ENCODE measurements around the gene HDX.
"Not testable (repeated sequence)": the region's sequence is repeated elsewhere in the genome, so short reads cannot be mapped to it uniquely, and the experiment has no call there.

Gene HDX

GRCh38 chrX:84501798-84502628 is at the start of gene HDX:
HDX (minus strand) TSS chrX:84502453; CDS start chrX:84475397, 27,056 bp downstream.
- DNase-seq, result peak; percentile 70

- DNase-seq, result not testable (repeated sequence)
Observed at GRCh38 chrX:84541315-84541714, 39.1 kb upstream of the HDX start.

- not testable (repeated sequence) for DNase-seq
Observed at GRCh38 chrX:84537627-84538026, 35.4 kb upstream of the HDX start.

- DNase-seq, result no peak
Observed at GRCh38 chrX:84488426-84488825, 13.8 kb downstream of the HDX start.

GRCh38 chrX:84487365-84488353 is 14.6 kb downstream of the HDX start:
- no peak for DNase-seq

- no peak for DNase-seq
Observed at GRCh38 chrX:84479086-84479485, 23.2 kb downstream of the HDX start.

- DNase-seq, result no peak
Observed at GRCh38 chrX:84477114-84477513, 25.1 kb downstream of the HDX start.

- DNase-seq, result no peak
Observed at GRCh38 chrX:84475596-84475995, 26.7 kb downstream of the HDX start.

- DNase-seq, result no peak
Observed at GRCh38 chrX:84475101-84475500, 27.2 kb downstream of the HDX start.

- no peak for DNase-seq
Observed at GRCh38 chrX:84469226-84469625, 33.0 kb downstream of the HDX start.

- no peak for DNase-seq
Observed at GRCh38 chrX:84467898-84468297, 34.4 kb downstream of the HDX start.

GRCh38 chrX:84453351-84454246 is 48.7 kb downstream of the HDX start:
- DNase-seq, result no peak

- no peak for DNase-seq
Observed at GRCh38 chrX:84441143-84441542, 61.1 kb downstream of the HDX start.

- DNase-seq, result no peak
Observed at GRCh38 chrX:84415140-84415539, 87.1 kb downstream of the HDX start.

GRCh38 chrX:84363663-84364062 is 138.6 kb downstream of the HDX start:
- DNase-seq, result no peak

GRCh38 chrX:84363051-84363450 is 139.2 kb downstream of the HDX start:
- no peak for DNase-seq

- no peak for DNase-seq
Observed at GRCh38 chrX:84362184-84362838, 139.9 kb downstream of the HDX start.

GRCh38 chrX:84358271-84358670 is 144.0 kb downstream of the HDX start:
- no peak for DNase-seq

- DNase-seq, result no peak
Observed at GRCh38 chrX:84357296-84357695, 145.0 kb downstream of the HDX start.

- no peak for DNase-seq
Observed at GRCh38 chrX:84340968-84341367, 161.3 kb downstream of the HDX start.

- peak; percentile 34 for DNase-seq
Observed at GRCh38 chrX:84339507-84340364, 162.5 kb downstream of the HDX start.
